Coronary artery (tissue), 2 donors: ENCODE results near the gene LDAH.

Experiments
- DNase-seq: peaks from one replicate; pipeline ENCODE4 v3.0.0-alpha.2; 2017; ENCODE audit warnings: low spot score
- H3K27ac ChIP-seq, 2 donors: fragments of 200-600 bp; sonication (generic); one replicate each; pipeline ENCODE4 v1.5.1; 2016 to 2019
- H3K4me3 ChIP-seq: fragments of 200-600 bp; sonication (generic); 2 replicates; pipeline ENCODE4 v1.5.1; 2016; ENCODE audit warnings: mild to moderate bottlenecking, moderate library complexity
- CTCF ChIP-seq: fragments of 200-600 bp; sonication (generic); IDR thresholded peaks from one replicate; pipeline ENCODE4 v1.5.1; 2019; ENCODE audit warnings: antibody characterized with exemption

LDAH gene

GRCh38 chr2:20650877-20651730, 171.8 kb downstream of the LDAH start, which contains the start of gene HS1BP3:
Gene HS1BP3 (minus strand): TSS chr2:20651098. CDS start chr2:20651063, 35 bp downstream.
- peak; percentile 95 for TF ChIP-seq CTCF

GRCh38 chr2:20650393-20650876, 172.5 kb downstream of the LDAH start:
- H3K27ac ChIP-seq: peak overlapping the region; percentile 86 to 95
- H3K4me3 ChIP-seq: peak overlapping the region; percentile 99
- DNase-seq: no peak
- no peak for TF ChIP-seq CTCF

More at GRCh38 chr2:20650877-20651730, 171.8 kb downstream of the LDAH start, which contains the start of gene HS1BP3:
- DNase-seq: peak; percentile 88
- H3K27ac ChIP-seq: peak within 1 kb of the TSS; percentile 86 to 95
- peak within 1 kb of the TSS; percentile 99 for H3K4me3 ChIP-seq

- Histone ChIP-seq H3K4me3 (peak overlapping the region; percentile 99), H3K27ac (peak overlapping the region; percentile 86 to 95)
- no peak for TF ChIP-seq CTCF
- no peak for DNase-seq
Measured at GRCh38 chr2:20649976-20650375, 172.9 kb downstream of the LDAH start.

- peak overlapping the region; percentile 99 for H3K4me3 ChIP-seq
- peak overlapping the region; percentile 21 to 86 for H3K27ac ChIP-seq
- TF ChIP-seq CTCF: no peak
- no peak for DNase-seq
Measured at GRCh38 chr2:20649576-20649975, 173.3 kb downstream of the LDAH start.

- TF ChIP-seq CTCF: no peak
- Histone ChIP-seq H3K27ac (peak overlapping the region in 1 of 2 donors; percentile 42), H3K4me3 (peak overlapping the region; percentile 99)
- DNase-seq: no peak
Measured at GRCh38 chr2:20648831-20649230, 174.1 kb downstream of the LDAH start.

- no peak for DNase-seq
- Histone ChIP-seq H3K27ac (peak overlapping the region in 1 of 2 donors; percentile 42), H3K4me3 (no peak overlapping the region)
- TF ChIP-seq CTCF: no peak
Measured at GRCh38 chr2:20648206-20648605, 174.7 kb downstream of the LDAH start.

- TF ChIP-seq CTCF: no peak
- no peak for DNase-seq
- Histone ChIP-seq H3K4me3 (no peak overlapping the region), H3K27ac (no peak overlapping the region)
Measured at GRCh38 chr2:20647738-20648137, 175.2 kb downstream of the LDAH start.
